Right kidney (tissue), 1 donor: ENCODE measurements around the gene RNF111.
"Not testable (repeated sequence)": the region's sequence is repeated elsewhere in the genome, so short reads cannot be mapped to it uniquely, and the experiment has no call there.

ENCODE experiments used
- DNase-seq: peaks from one replicate; pipeline ENCODE4 v3.0.0-alpha.2; 2016

Gene RNF111

GRCh38 chr15:58999694-59000093 lies 12.2 kb downstream of the RNF111 start:
- no peak for DNase-seq

- not testable (repeated sequence) for DNase-seq
Measured at GRCh38 chr15:59000251-59000650, 12.8 kb downstream of the RNF111 start.

- no peak for DNase-seq
Measured at GRCh38 chr15:59001946-59002345, 14.5 kb downstream of the RNF111 start.

GRCh38 chr15:59002418-59002859 lies 15.0 kb downstream of the RNF111 start:
- no peak for DNase-seq

DNA sequence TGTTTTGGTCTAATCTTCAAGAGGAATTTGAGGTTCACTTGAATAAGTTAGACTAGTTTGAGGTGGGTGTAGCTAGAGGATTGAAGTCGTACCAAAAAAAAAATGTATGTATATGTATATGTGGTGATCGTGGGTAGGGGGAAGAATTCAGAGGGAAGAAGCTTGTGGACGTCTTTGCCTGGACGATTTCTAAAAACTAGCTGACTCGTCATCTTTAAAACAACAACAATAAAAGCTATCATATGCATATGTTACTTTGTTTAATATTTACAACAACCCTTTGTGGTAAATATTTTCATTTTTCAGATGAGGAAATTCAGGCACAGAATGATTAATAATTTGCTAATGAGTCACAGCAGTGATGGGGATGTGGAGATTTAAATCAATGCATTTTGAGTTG lies 18.1 kb downstream of the RNF111 start:
- DNase-seq: no peak

- no peak for DNase-seq
Measured at GRCh38 chr15:59008086-59008485, 20.6 kb downstream of the RNF111 start.

- DNase-seq: no peak
Measured at GRCh38 chr15:59011262-59011952, 23.9 kb downstream of the RNF111 start.

DNA sequence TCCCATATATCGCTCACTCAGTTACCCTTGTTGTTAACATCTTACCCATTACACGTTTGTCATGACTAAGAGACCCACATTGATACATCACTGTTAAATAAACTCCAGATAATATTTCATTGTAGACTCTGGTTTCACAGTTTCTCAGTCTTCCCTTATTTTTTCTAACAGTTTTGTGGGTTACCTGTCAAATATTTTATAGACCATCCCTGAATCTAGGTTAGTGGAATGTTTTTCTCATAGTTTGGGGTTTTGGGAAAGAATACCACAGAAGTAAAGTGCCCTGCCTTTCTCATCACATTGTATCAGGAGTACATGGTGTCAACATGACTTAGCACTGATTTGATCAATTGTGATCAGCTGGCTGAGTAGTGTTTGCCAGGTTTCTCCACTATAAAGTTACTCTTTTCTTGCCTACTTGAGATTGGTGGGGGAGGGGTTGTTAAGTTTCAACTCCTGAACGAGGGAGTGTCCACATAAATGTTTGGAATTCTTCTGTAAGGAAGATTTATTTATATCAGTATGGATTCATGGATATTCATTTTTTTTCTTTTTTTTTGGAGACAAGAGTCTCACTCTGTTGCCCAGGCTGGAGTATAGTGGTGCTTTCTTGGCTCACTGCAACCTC lies 25.9 kb downstream of the RNF111 start:
- no peak for DNase-seq

DNA sequence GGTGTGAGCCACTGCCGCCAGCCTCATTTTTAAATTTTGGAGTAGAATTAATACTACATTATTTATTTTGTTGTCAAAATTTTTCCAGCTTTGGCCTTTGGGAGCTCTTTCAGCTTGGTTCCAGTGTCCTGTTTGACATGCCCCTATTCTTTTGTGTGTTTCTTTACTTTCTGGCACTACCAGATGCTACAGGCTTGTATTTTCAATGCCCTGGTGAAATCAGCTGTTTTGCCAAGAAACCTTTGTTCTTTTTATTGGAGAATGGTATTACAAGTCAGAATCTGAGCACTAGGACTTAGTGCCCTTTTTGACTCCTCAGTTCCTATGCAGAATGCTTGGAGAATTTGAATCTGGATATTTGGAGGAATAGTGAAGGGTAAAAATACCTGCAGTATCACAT lies 26.6 kb downstream of the RNF111 start:
- DNase-seq: no peak

GRCh38 chr15:59017449-59017848 lies 30.0 kb downstream of the RNF111 start:
- DNase-seq: no peak

GRCh38 chr15:59018833-59019232 lies 31.4 kb downstream of the RNF111 start:
- no peak for DNase-seq

GRCh38 chr15:59020322-59020721 lies 32.9 kb downstream of the RNF111 start:
- DNase-seq: no peak

GRCh38 chr15:59022188-59022587 lies 34.7 kb downstream of the RNF111 start:
- no peak for DNase-seq

- no peak for DNase-seq
Measured at GRCh38 chr15:59026207-59026606, 38.7 kb downstream of the RNF111 start.

DNA sequence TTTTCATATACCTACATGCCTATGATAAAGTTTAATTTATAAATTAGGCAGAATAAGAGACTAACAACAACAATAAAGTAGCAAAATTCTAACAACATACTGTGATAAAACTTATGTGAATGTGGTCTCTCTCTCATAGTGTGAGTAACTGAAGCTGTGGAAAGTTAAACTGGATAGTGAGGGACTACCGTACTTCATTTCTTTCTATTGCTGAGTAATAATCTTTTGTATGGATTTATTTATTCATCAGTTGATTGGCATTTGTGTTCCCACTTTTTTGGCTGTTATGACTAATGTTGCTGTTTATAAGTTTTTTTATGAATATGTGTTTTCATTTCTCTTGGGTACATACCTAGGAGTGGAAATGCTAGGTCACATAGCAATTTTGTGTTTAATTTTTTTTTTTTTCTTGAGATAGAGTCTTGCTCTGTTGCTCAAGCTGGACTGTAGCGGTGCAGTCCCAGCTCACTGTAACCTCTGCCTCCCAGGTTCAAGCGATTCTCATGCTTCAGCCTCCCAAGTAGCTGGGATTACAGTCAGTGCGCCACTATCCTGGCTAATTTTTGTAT lies 41.0 kb downstream of the RNF111 start:
- no peak for DNase-seq

GRCh38 chr15:59029554-59029953 lies 42.1 kb downstream of the RNF111 start:
- DNase-seq: no peak

DNA sequence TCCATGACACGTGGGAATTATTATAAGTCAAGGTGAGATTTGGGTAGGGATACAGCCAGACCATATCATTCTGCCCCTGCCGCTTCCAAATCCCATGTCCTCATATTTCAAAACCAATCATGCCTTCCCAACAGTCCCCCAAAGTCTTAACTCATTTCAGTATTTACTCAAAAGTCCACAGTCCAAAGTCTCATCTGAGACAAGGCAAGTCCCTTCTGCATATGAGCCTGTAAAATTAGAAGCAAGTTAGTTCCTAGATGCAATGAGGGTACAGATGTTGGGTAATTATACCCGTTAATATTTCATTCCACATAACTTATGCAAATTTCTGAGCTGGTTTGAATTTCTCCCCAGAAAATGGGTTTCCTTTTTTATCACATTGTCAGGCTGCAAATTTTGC lies 47.7 kb downstream of the RNF111 start:
- DNase-seq: no peak

- DNase-seq: no peak
Measured at GRCh38 chr15:59039225-59039624, 51.8 kb downstream of the RNF111 start.

DNA sequence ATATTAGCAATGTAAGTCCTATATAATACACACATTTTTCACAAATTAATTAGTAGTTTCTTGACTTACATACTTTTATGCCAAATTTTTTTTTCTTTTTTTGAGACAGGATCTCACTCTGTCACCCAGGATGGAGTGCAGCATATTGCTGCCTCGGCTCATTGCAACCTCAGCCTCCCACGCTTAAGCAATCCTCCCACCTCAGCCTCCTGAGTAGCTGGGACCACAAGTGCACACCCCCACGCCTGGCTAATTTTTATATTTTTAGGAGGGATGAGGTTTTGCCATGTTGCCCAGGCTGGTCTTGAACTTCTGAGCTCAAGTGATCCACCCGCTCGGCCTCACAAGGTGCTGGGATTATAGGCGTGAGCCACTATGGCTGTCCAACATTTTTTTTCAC lies 54.6 kb downstream of the RNF111 start:
- no peak for DNase-seq

DNA sequence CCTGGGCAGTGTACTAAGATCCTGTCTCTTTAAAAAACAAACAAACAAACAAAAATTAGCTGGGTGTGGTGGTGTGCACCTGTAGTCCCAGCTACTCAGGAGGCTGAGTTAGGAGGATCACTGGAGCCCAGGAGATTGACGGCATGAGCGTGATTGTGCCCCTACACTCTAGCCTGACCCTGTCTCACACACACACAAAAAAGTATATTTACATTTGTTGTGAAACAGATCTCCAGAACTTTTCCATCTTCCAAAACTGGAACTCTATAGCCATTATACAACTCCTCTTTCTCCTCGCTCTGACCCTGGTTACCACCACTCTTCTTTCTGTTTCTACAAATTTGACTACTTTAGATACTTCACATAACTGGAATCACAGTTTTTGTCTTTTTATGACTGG lies 61.4 kb downstream of the RNF111 start:
- no peak for DNase-seq

DNA sequence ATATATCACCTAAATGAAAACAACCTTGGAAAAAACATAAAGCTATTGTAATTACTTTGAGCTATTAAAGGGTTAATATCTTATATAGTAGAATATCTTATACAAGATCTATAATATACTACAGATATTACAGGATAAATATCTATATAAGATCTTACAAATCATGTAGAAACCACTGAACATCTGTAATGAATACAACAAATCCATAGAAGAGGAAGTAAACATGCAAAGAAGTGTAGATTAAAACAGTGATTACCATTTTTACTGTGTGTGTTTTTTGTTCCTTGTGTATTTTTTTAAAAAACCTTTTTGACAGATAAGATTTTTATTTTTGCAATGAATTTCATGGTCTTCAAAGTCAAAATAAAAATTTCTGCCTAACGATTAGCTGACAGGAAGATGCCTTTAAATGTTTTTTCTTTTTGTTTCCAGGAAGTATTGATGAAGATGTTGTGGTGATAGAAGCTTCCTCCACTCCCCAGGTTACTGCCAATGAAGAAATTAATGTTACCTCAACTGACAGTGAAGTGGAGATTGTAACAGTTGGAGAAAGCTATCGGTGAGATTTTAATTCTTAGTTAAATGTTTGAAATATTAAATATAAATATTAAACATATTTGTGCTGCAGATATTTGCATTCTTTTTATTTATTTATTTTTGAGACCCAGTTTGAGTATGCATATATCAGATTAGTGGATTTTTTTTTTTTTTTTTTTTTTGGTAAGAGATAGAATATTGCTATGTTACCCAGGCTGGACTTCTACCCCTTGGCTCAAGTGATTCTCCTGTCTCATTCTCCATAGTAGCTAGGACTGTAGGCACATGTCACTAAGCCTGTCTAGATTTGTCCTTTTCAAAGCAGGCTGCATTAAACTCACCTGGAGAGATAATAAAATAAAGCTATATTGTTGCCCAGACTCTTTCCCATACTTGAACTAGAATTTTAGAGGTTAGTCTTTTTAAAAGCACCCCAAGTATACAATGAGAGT lies 64.7 kb downstream of the RNF111 start:
- DNase-seq: no peak

GRCh38 chr15:59052915-59053407 lies 65.5 kb downstream of the RNF111 start:
- no peak for DNase-seq

DNA sequence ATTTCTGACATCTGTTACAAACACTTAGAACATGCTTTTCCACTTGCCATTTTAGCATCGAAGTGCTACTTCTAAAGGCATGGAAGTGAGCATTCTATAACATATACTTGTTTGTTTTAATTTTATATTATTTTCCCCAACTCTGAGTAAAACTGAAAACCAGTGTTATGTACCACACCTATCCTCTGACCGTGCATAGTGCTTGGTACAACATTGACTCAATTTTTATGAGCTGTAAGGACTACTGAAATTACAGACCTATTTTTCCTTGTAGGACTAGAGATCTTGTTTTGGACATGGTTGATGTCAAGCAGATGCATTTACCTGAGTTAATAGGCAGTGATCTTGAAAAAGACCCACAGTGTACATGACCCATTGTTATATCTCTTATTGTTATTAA lies 66.0 kb downstream of the RNF111 start:
- DNase-seq: no peak
